ENCODE data around the gene SEC14L5. TPM values are rescaled to one million over a fixed set of nuclear protein-coding genes. Genes with fewer than 3 reads are reported as not detected.

The SEC14L5 gene
- total RNA-seq, 4 donors from 2014 or later = 0.83 to 1.8 (median 1.1) TPM

- H3K36me3 ChIP-seq = no peaks in the 10 kb centered on the region
- no peaks in the 10 kb centered on the region for H3K27me3 ChIP-seq
- peaks cover 0 to 14% (median 5%) of the 10 kb centered on the region in 4 donors for H3K9me3 ChIP-seq
- no peak overlapping the region for H3K4me3 ChIP-seq
- WGBS = 76% methylated on average over 14 of the region's 18 CpGs
- TF ChIP-seq CTCF (IDR thresholded peaks at IDR 0.05) (no peak), EP300 (IDR thresholded peaks at IDR 0.05) (no peak), POLR2A (IDR thresholded peaks at IDR 0.05; ENCODE audit: low read depth) (no peak), POLR2AphosphoS5 (IDR thresholded peaks at IDR 0.05) (no peak)
- intact Hi-C loops (cut with DNase I) = no loop called here
- no peak for DNase-seq (ENCODE audit: extremely low spot score)
- peaks cover 0 to 26% (median 12%) of the 10 kb centered on the region in 4 donors for H3K4me1 ChIP-seq
- H3K27ac ChIP-seq (replicated peaks in 1 of 4) = peak overlapping the region in 1 of 4 donors; percentile 7
Observed at GRCh38 chr16:4922721-4923342, 35.3 kb upstream of the SEC14L5 start.

- H3K4me3 ChIP-seq = no peak overlapping the region
- TF ChIP-seq CTCF (IDR thresholded peaks at IDR 0.05) (no peak), EP300 (IDR thresholded peaks at IDR 0.05) (no peak), POLR2A (IDR thresholded peaks at IDR 0.05; ENCODE audit: low read depth) (no peak), POLR2AphosphoS5 (IDR thresholded peaks at IDR 0.05) (no peak)
- WGBS = 82% methylated on average over 6 of the region's 6 CpGs
- no peaks in the 10 kb centered on the region for H3K27me3 ChIP-seq
- DNase-seq (ENCODE audit: extremely low spot score) = no peak
- H3K9me3 ChIP-seq = peaks cover 0 to 14% (median 5%) of the 10 kb centered on the region in 4 donors
- no peak overlapping the region for H3K27ac ChIP-seq (replicated peaks in 1 of 4)
- peaks cover 0 to 23% (median 12%) of the 10 kb centered on the region in 4 donors for H3K4me1 ChIP-seq
- intact Hi-C loops (cut with DNase I) = no loop called here
- no peaks in the 10 kb centered on the region for H3K36me3 ChIP-seq
Observed at GRCh38 chr16:4923853-4924252, 34.3 kb upstream of the SEC14L5 start.

DNA sequence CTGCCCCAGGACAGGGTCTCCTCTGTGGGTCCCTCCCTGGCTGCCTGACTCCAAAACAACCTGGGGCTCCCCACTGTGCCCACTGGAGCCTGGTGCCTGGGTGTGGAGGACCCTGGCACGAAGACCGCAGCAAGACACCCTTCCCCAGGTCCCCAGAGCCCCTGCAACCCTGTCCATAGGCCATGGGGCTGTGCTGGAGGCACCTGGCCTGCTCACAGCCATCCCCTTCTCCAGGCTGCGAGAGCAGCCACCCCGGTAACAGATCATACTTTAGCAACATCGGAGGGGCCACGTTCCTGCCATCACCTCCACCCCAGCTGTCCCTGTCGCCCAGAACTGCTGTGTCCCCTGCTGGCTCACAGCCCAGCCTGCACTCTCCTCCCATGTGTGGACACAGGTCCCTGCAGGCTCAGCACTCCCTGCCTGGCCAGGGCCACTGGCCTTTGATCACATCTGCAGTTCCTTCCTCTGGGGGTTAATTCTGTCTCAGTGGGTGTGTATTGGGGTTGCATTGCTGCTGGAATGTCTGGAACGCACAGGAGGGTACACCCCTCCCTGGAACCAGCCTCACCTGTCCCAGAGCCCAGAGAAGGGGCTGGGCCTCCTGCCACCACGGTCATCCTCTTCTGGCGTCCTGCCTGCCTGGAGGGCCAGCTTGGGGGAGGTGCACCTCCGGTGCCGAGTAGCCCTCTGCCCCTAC, 33.4 kb upstream of the SEC14L5 start:
- H3K27ac ChIP-seq (replicated peaks in 1 of 4) = peak overlapping the region in 2 of 4 donors; percentile 31 to 44
- intact Hi-C loops (cut with DNase I) = no loop called here

GRCh38 chr16:4925293-4925607, 32.9 kb upstream of the SEC14L5 start:
- TF ChIP-seq CTCF (IDR thresholded peaks at IDR 0.05) (no peak), POLR2A (IDR thresholded peaks at IDR 0.05; ENCODE audit: low read depth) (no peak), POLR2AphosphoS5 (IDR thresholded peaks at IDR 0.05) (no peak), EP300 (IDR thresholded peaks at IDR 0.05) (no peak)
- no peak for DNase-seq (ENCODE audit: extremely low spot score)
- intact Hi-C loops (cut with DNase I) = no loop called here
- Histone ChIP-seq H3K9me3 (peaks cover 0 to 14% (median 5%) of the 10 kb centered on the region in 4 donors), H3K4me3 (no peak overlapping the region), H3K27me3 (no peaks in the 10 kb centered on the region), H3K36me3 (no peaks in the 10 kb centered on the region), H3K4me1 (peaks cover 0 to 20% (median 12%) of the 10 kb centered on the region in 4 donors), H3K27ac (replicated peaks in 1 of 4) (no peak overlapping the region)
- WGBS = 86% methylated on average over 5 of the region's 5 CpGs

More for the DNA sequence above, 33.4 kb upstream of the SEC14L5 start:
- no peak for TF ChIP-seq CTCF (IDR thresholded peaks at IDR 0.05)
- no peak for TF ChIP-seq POLR2AphosphoS5 (IDR thresholded peaks at IDR 0.05)
- no peak for TF ChIP-seq EP300 (IDR thresholded peaks at IDR 0.05)
- no peak for TF ChIP-seq POLR2A (IDR thresholded peaks at IDR 0.05; ENCODE audit: low read depth)
- 68% methylated on average over 8 of the region's 12 CpGs for WGBS
- Histone ChIP-seq H3K4me1 (peaks cover 0 to 20% (median 12%) of the 10 kb centered on the region in 4 donors), H3K4me3 (no peak overlapping the region), H3K9me3 (peaks cover 0 to 14% (median 5%) of the 10 kb centered on the region in 4 donors), H3K36me3 (no peaks in the 10 kb centered on the region), H3K27me3 (no peaks in the 10 kb centered on the region)
- DNase-seq (ENCODE audit: extremely low spot score) = no peak

Data from esophagus muscularis mucosa (tissue), 4 donors.